Muscle layer of duodenum (tissue), 2 donors: Measurements from ENCODE around the gene JKAMP.

Experiments
- H3K27ac ChIP-seq: one replicate; pipeline ENCODE4 v1.7.0; 2013; ENCODE audit warnings: mild to moderate bottlenecking, low read length
- H3K27me3 ChIP-seq: one replicate; pipeline ENCODE4 v1.7.0; 2013; ENCODE audit warnings: low read depth, mild to moderate bottlenecking, control low read depth, low read length
- H3K36me3 ChIP-seq, 2 donors: one replicate each; pipeline ENCODE4 v1.7.0; 2013; ENCODE audit warnings: low read length in 2 of 2, control low read depth in 1 of 2, mild to moderate bottlenecking in 1 of 2; ENCODE audit not compliant: insufficient read depth in 2 of 2, control insufficient read depth in 1 of 2
- H3K4me1 ChIP-seq, 2 donors: one replicate each; pipeline ENCODE4 v1.7.0; 2013; ENCODE audit warnings: low read length in 2 of 2, mild to moderate bottlenecking in 2 of 2, control low read depth in 1 of 2, moderate library complexity in 1 of 2; ENCODE audit not compliant: insufficient read depth in 2 of 2, control insufficient read depth in 1 of 2
- H3K4me3 ChIP-seq, 2 donors: one replicate each; pipeline ENCODE4 v1.7.0; 2013; ENCODE audit warnings: low read length in 2 of 2, low read depth in 1 of 2, mild to moderate bottlenecking in 1 of 2
- H3K9me3 ChIP-seq, 2 donors: one replicate each; pipeline ENCODE4 v1.7.0; 2013; ENCODE audit warnings: low read length in 2 of 2, control low read depth in 1 of 2, mild to moderate bottlenecking in 1 of 2; ENCODE audit not compliant: control insufficient read depth in 1 of 2
- donor health status: healthy.

Gene JKAMP

GRCh38 chr14:59460378-59460777 is 23.9 kb upstream of the JKAMP start:
- Histone ChIP-seq H3K27ac (no peak overlapping the region), H3K4me3 (no peak overlapping the region)

GRCh38 chr14:59461891-59462290 is 22.4 kb upstream of the JKAMP start:
- H3K4me3 ChIP-seq: no peak overlapping the region
- H3K9me3 ChIP-seq: no peaks in the 10 kb centered on the region
- peaks cover 0 to 12% of the 10 kb centered on the region in 2 donors for H3K4me1 ChIP-seq
- H3K36me3 ChIP-seq: no peaks in the 10 kb centered on the region
- no peaks in the 10 kb centered on the region for H3K27me3 ChIP-seq
- H3K27ac ChIP-seq: no peak overlapping the region

More at GRCh38 chr14:59460378-59460777, 23.9 kb upstream of the JKAMP start:
- H3K4me1 ChIP-seq: peaks cover 0 to 12% of the 10 kb centered on the region in 2 donors
- no peaks in the 10 kb centered on the region for H3K27me3 ChIP-seq
- no peaks in the 10 kb centered on the region for H3K9me3 ChIP-seq
- peaks cover 0 to 8% of the 10 kb centered on the region in 2 donors for H3K36me3 ChIP-seq

GRCh38 chr14:59463787-59464485 is 20.4 kb upstream of the JKAMP start:
- peak overlapping the region; percentile 38 to 74 for H3K4me3 ChIP-seq
- no peaks in the 10 kb centered on the region for H3K36me3 ChIP-seq
- no peaks in the 10 kb centered on the region for H3K27me3 ChIP-seq
- peaks cover 0 to 12% of the 10 kb centered on the region in 2 donors for H3K4me1 ChIP-seq
- H3K27ac ChIP-seq: no peak overlapping the region
- no peaks in the 10 kb centered on the region for H3K9me3 ChIP-seq

GRCh38 chr14:59464486-59465315 is 19.6 kb upstream of the JKAMP start:
- peak overlapping the region; percentile 38 to 74 for H3K4me3 ChIP-seq
- H3K4me1 ChIP-seq: peaks cover 0 to 12% of the 10 kb centered on the region in 2 donors

GRCh38 chr14:59465316-59466135 is 18.8 kb upstream of the JKAMP start, which contains the start of gene GPR135:
GPR135 (minus strand) TSS chr14:59465380; CDS start chr14:59465226, 154 bp downstream.
- H3K4me1 ChIP-seq: peaks cover 0 to 12% of the 10 kb centered on the region in 2 donors

More at GRCh38 chr14:59464486-59465315, 19.6 kb upstream of the JKAMP start:
- no peaks in the 10 kb centered on the region for H3K27me3 ChIP-seq
- no peaks in the 10 kb centered on the region for H3K9me3 ChIP-seq
- no peaks in the 10 kb centered on the region for H3K36me3 ChIP-seq
- no peak overlapping the region for H3K27ac ChIP-seq

GRCh38 chr14:59474172-59474571 is 10.1 kb upstream of the JKAMP start:
- peaks cover 16 to 28% of the 10 kb centered on the region in 2 donors for H3K36me3 ChIP-seq
- no peaks in the 10 kb centered on the region for H3K9me3 ChIP-seq
- H3K27me3 ChIP-seq: no peaks in the 10 kb centered on the region
- H3K4me3 ChIP-seq: no peak overlapping the region
- H3K4me1 ChIP-seq: peaks cover 0 to 2% of the 10 kb centered on the region in 2 donors
- no peak overlapping the region for H3K27ac ChIP-seq

More at GRCh38 chr14:59465316-59466135, 18.8 kb upstream of the JKAMP start, which contains the start of gene GPR135:
- Histone ChIP-seq H3K27ac (no peak within 1 kb of the TSS), H3K9me3 (no peaks in the 10 kb centered on the region), H3K27me3 (no peaks in the 10 kb centered on the region), H3K36me3 (peaks cover 0 to 6% of the 10 kb centered on the region in 2 donors), H3K4me3 (peak within 1 kb of the TSS; percentile 38 to 74)

- no peaks in the 10 kb centered on the region for H3K27me3 ChIP-seq
- H3K4me1 ChIP-seq: peaks cover 0 to 11% of the 10 kb centered on the region in 2 donors
- no peaks in the 10 kb centered on the region for H3K9me3 ChIP-seq
- H3K36me3 ChIP-seq: peaks cover 16 to 21% of the 10 kb centered on the region in 2 donors
- H3K27ac ChIP-seq: no peak overlapping the region
- H3K4me3 ChIP-seq: no peak overlapping the region
Measured at GRCh38 chr14:59475709-59476108, 8.6 kb upstream of the JKAMP start.

GRCh38 chr14:59478540-59478939 is 5.8 kb upstream of the JKAMP start:
- Histone ChIP-seq H3K4me1 (peaks cover 21 to 26% of the 10 kb centered on the region in 2 donors), H3K27ac (no peak overlapping the region), H3K36me3 (peaks cover 10 to 28% of the 10 kb centered on the region in 2 donors), H3K9me3 (no peaks in the 10 kb centered on the region), H3K4me3 (no peak overlapping the region), H3K27me3 (no peaks in the 10 kb centered on the region)

- Histone ChIP-seq H3K27me3 (no peaks in the 10 kb centered on the region), H3K4me3 (no peak overlapping the region), H3K27ac (no peak overlapping the region), H3K4me1 (peaks cover 21 to 26% of the 10 kb centered on the region in 2 donors), H3K9me3 (no peaks in the 10 kb centered on the region), H3K36me3 (peaks cover 4 to 33% of the 10 kb centered on the region in 2 donors)
Measured at GRCh38 chr14:59480166-59480565, 4.2 kb upstream of the JKAMP start.

- peaks cover 28 to 35% of the 10 kb centered on the region in 2 donors for H3K4me1 ChIP-seq
- H3K36me3 ChIP-seq: peaks cover 0 to 24% of the 10 kb centered on the region in 2 donors
- H3K9me3 ChIP-seq: no peaks in the 10 kb centered on the region
- H3K27me3 ChIP-seq: no peaks in the 10 kb centered on the region
- peak overlapping the region; percentile 25 for H3K27ac ChIP-seq
- H3K4me3 ChIP-seq: peak overlapping the region in 1 of 2 donors; percentile 99
Measured at GRCh38 chr14:59481407-59481806, 2.9 kb upstream of the JKAMP start.
